ENCODE measurements around the gene WASHC2A. TPM values are rescaled to one million over a fixed set of nuclear protein-coding genes. Genes with fewer than 3 reads are reported as not detected.

Gene WASHC2A
- total RNA-seq, 2 experiments from 2014 or later: 22.2 to 22.5 TPM

Other genes starting within 250 kb of the WASHC2A start
- 10 to 100 TPM; 25.5 to 27.0 TPM for gene PARG, start 125.9 kb upstream of the WASHC2A start, total RNA-seq
- 10 to 100 TPM; 13.4 to 14.0 TPM for gene TIMM23B, start 125.9 kb upstream of the WASHC2A start, total RNA-seq
- 10 to 100 TPM; 11.6 to 11.8 TPM for gene AGAP6, start 79.5 kb upstream of the WASHC2A start, total RNA-seq
- gene ASAH2, start 183.6 kb downstream of the WASHC2A start, total RNA-seq: 1 to 10 TPM; 3.0 to 3.3 TPM